Peyer's patch (tissue), 4 donors: ENCODE measurements around the gene AQP10. TPM values are rescaled to one million over a fixed set of nuclear protein-coding genes. Genes with fewer than 3 reads are reported as not detected.
"Not testable (repeated sequence)": the region's sequence is repeated elsewhere in the genome, so short reads cannot be mapped to it uniquely, and the experiment has no call there.

Experiments
- DNase-seq, 3 donors: peaks; one replicate each; pipeline ENCODE4 v3.0.0-alpha.2; 2017 to 2019
- H3K27ac ChIP-seq, 4 donors: fragments of 200-600 bp; sonication (generic); one replicate each; pipeline ENCODE4 v1.5.1; 2016 to 2019
- H3K27me3 ChIP-seq, 2 donors: fragments of 200-600 bp; sonication (generic); one replicate each; pipeline ENCODE4 v1.5.1; 2019
- H3K36me3 ChIP-seq, 3 donors: fragments of 200-600 bp; sonication (generic); one replicate each; pipeline ENCODE4 v1.5.1; 2016 to 2019
- H3K4me1 ChIP-seq, 4 donors: fragments of 200-600 bp; sonication (generic); one replicate each; pipeline ENCODE4 v1.5.1; 2016 to 2019
- H3K4me3 ChIP-seq, 4 donors: fragments of 200-600 bp; sonication (generic); 1 replicate in 3 of 4; 2 replicates in 1 of 4; pipeline ENCODE4 v1.5.1; 2016 to 2019; ENCODE audit warnings: mild to moderate bottlenecking in 1 of 4
- H3K9me3 ChIP-seq, 4 donors: fragments of 200-600 bp; sonication (generic); one replicate each; pipeline ENCODE4 v1.5.1; 2016 to 2019; ENCODE audit warnings: mild to moderate bottlenecking in 1 of 4
- POLR2A ChIP-seq, 2 donors: fragments of 450-650 bp; IDR thresholded peaks; one replicate each; pipeline ENCODE4 v1.5.1; 2017; ENCODE audit warnings: antibody characterized with exemption in 2 of 2, mild to moderate bottlenecking in 2 of 2, moderate library complexity in 2 of 2
- total RNA-seq, 4 donors: library from RNA; depleted of rRNA; stranded (reverse); fragments of >200 nt; gene quantifications; one replicate each; pipeline ENCODE4 v1.1.0, GENCODE V29; 2016
- TF ChIP-seq, protein P1 (sequence below), 6 experiments: fragments of 450-650 bp in 4 of 6; fragments of 200-600 bp in 2 of 6; sonication (generic) in 1 of 6; IDR thresholded peaks; one replicate each; pipeline ENCODE4 v1.5.1; 2017 to 2019; ENCODE audit warnings: antibody characterized with exemption in 6 of 6, mild to moderate bottlenecking in 3 of 6, moderate library complexity in 1 of 6

Gene AQP10, protein sequence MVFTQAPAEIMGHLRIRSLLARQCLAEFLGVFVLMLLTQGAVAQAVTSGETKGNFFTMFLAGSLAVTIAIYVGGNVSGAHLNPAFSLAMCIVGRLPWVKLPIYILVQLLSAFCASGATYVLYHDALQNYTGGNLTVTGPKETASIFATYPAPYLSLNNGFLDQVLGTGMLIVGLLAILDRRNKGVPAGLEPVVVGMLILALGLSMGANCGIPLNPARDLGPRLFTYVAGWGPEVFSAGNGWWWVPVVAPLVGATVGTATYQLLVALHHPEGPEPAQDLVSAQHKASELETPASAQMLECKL
- under 1 TPM in 1 of 4 donors, not detected in 3; 0.85 TPM for total RNA-seq

DNA sequence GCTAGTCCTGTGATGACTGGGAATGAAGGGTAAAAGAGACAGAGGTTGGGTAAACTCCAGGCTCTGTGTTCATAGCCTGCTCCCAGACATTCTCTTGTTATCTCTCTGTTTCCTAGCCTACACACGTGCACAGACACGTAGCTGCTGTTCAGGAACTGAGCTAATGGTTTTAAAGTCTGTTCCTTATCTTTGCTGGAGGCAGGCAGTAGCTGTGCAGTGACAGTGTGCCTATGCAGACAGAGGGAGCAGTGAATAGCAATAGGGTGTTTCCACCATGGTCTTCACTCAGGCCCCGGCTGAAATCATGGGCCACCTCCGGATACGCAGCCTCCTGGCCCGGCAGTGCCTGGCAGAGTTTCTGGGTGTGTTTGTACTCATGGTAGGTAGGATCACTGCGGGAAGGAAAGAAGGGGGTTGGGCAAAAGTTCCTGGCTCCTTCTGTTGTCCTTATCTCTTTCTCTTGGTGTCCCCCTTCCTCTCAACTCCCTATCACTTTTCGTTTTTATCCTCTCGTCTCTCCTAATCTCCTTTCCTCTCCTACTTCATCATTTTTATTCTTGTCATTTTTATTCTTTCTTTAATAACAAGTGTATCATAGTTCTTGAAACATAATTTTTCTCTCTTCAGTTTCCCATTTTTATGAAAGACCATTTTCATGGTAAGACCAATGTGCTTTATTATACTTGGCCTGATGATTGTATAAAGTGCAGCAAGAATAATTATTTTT is at the start of gene AQP10:
AQP10 (plus strand) TSS at position 212 of the 727 bp plus-strand sequence; CDS start at position 275, 63 bp downstream.
- Histone ChIP-seq H3K36me3 (no peaks in the 10 kb centered on the region), H3K27me3 (no peaks in the 10 kb centered on the region), H3K9me3 (no peaks in the 10 kb centered on the region), H3K4me1 (peaks cover 0 to 2% (median 0%) of the 10 kb centered on the region in 4 donors), H3K27ac (no peak within 1 kb of the TSS), H3K4me3 (no peak within 1 kb of the TSS)
- peak in 2 of 3 donors; percentile 55 to 57 for DNase-seq
- TF ChIP-seq, protein P1, sequence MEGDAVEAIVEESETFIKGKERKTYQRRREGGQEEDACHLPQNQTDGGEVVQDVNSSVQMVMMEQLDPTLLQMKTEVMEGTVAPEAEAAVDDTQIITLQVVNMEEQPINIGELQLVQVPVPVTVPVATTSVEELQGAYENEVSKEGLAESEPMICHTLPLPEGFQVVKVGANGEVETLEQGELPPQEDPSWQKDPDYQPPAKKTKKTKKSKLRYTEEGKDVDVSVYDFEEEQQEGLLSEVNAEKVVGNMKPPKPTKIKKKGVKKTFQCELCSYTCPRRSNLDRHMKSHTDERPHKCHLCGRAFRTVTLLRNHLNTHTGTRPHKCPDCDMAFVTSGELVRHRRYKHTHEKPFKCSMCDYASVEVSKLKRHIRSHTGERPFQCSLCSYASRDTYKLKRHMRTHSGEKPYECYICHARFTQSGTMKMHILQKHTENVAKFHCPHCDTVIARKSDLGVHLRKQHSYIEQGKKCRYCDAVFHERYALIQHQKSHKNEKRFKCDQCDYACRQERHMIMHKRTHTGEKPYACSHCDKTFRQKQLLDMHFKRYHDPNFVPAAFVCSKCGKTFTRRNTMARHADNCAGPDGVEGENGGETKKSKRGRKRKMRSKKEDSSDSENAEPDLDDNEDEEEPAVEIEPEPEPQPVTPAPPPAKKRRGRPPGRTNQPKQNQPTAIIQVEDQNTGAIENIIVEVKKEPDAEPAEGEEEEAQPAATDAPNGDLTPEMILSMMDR (IDR thresholded peaks at IDR 0.05): peak in 3 of 6 experiments; percentile 19 to 26 (median 24)
- TF ChIP-seq POLR2A (IDR thresholded peaks at IDR 0.05): no peak

DNA sequence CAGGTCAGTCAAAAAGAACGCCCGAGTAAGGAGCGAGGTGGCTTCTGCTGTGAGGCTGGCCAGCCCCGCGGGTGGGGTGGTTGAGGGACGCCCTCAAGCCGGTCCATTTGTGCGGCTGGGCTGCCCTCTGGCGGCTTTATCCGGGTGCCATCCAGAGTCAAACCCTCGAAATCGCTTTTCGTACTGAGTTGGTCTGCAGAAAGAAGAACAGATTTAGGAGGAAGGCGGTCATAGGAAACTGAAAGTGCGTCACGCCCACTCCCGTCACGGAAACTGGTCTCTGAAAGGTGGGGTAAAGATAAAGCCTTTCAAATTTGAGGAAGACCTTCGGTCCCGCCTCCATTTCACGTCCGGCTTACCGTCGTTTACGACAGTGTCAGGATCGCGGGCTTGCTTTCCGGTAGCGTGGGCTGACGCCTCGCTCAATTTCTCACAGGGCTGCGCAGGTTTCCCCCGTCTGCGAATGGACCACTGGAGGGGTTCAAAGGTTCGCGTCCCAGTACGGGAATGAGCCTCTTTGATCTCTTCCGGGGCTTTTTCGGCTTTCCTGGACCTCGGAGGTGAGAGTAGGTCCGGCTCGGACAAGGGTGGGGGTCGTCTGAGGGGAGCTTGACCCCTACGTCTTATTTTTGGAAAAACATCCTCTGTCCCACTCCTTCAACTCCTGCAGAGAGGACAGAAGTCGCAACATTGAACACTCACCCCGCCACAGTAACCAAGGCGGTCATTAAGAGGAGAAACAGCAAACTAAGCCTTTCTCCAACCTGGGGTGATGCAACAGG is 48.5 kb upstream of the AQP10 start, which contains the start of gene HAX1:
HAX1 (plus strand) TSS at position 413 of the 782 bp plus-strand sequence; CDS start at position 508, 95 bp downstream.
- TF ChIP-seq, protein P1 (IDR thresholded peaks at IDR 0.05): peak; percentile 71 to 91 (median 81)
- TF ChIP-seq POLR2A (IDR thresholded peaks at IDR 0.05): peak; percentile 49 to 52
- Histone ChIP-seq H3K27ac (peak within 1 kb of the TSS; percentile 83 to 91 (median 86)), H3K4me3 (peak within 1 kb of the TSS; percentile 73 to 87 (median 80)), H3K36me3 (peaks cover 0 to 45% (median 3%) of the 10 kb centered on the region in 3 donors), H3K9me3 (no peaks in the 10 kb centered on the region), H3K4me1 (peaks cover 0 to 20% (median 3%) of the 10 kb centered on the region in 4 donors), H3K27me3 (no peaks in the 10 kb centered on the region)
- peak; percentile 90 to 99 (median 96) for DNase-seq

DNA sequence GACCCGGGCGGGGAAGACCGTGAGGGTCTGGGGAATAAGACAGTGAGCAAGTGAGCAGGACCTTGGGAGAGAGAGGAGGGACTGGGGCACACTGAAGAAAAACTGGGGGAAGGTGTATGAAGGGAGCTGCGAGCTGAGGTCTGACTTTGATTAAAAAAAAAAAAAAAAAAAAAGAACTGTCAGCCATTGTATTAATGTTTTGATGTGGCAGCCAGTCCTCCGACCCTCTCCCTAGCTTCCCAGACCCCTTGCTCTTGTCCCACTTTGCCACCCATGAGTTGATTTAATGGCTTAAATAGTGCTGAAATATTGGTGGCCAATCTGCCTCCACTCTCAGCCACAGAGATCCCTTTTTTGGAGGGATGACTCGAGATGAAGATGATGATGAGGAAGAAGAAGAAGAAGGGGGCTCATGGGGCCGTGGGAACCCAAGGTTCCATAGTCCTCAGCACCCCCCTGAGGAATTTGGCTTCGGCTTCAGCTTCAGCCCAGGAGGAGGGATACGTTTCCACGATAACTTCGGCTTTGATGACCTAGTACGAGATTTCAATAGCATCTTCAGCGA is 47.8 kb upstream of the AQP10 start:
- TF ChIP-seq, protein P1 (IDR thresholded peaks at IDR 0.05): no peak
- TF ChIP-seq POLR2A (IDR thresholded peaks at IDR 0.05): no peak
- Histone ChIP-seq H3K27ac (peak overlapping the region; percentile 83 to 91 (median 86)), H3K4me1 (peaks cover 0 to 20% (median 3%) of the 10 kb centered on the region in 4 donors), H3K36me3 (peaks cover 0 to 40% (median 3%) of the 10 kb centered on the region in 3 donors), H3K4me3 (peak overlapping the region; percentile 73 to 87 (median 80)), H3K27me3 (no peaks in the 10 kb centered on the region), H3K9me3 (no peaks in the 10 kb centered on the region)
- DNase-seq: no peak

DNA sequence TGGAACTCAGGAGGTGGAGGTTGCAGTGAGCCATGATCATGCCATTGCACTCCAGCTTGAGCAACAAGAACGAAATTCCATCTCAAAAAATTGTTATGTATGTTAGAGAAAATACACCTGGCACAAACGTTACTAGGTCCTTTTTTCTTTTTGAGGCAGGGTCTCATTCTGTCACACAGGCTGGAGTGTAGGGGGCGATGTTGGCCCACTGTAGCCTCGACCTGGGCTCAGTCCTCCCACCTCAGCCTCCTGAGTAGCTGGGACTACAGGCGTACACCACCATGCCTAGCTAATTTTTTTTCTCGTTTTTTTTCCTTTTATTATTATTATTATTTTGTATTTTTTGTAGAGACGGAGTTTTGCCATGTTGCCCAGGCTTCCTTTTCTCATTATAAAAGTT is 44.1 kb upstream of the AQP10 start:
- H3K27me3 ChIP-seq: no peaks in the 10 kb centered on the region
- no peak for DNase-seq
- TF ChIP-seq, protein P1 (IDR thresholded peaks at IDR 0.05): peak in 3 of 6 experiments; percentile 6 to 26 (median 20)
- no peak for TF ChIP-seq POLR2A (IDR thresholded peaks at IDR 0.05)

DNA sequence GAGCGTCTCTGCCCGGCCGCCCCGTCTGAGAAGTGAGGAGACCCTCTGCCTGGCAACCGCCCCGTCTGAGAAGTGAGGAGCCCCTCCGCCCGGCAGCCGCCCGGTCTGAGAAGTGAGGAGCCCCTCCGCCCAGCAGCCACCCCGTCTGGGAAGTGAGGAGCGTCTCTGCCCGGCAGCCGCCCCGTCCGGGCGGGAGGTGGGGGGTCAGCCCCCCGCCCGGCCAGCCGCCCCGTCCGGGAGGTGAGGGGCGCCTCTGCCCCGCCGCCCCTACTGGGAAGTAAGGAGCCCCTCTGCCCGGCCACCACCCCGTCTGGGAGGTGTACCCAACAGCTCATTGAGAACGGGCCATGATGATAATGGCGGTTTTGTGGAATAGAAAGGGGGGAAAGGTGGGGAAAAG is 33.3 kb upstream of the AQP10 start:
- H3K27ac ChIP-seq, DNase-seq, H3K36me3 ChIP-seq, H3K4me3 ChIP-seq, H3K4me1 ChIP-seq, H3K9me3 ChIP-seq, H3K27me3 ChIP-seq: not testable (repeated sequence)

More for the DNA sequence above, 44.1 kb upstream of the AQP10 start:
- peaks cover 0 to 15% (median 3%) of the 10 kb centered on the region in 4 donors for H3K4me1 ChIP-seq
- no peak overlapping the region for H3K27ac ChIP-seq
- peaks cover 0 to 16% (median 0%) of the 10 kb centered on the region in 3 donors for H3K36me3 ChIP-seq
- no peak overlapping the region for H3K4me3 ChIP-seq
- no peaks in the 10 kb centered on the region for H3K9me3 ChIP-seq
